DOHH2 (cell line): Measurements from ENCODE around the gene HOXB7.

Experiments used
- H3F3A ChIP-seq: fragments of 200-600 bp; sonication (generic), shearing (Covaris generic); 2 replicates; pipeline ENCODE4 v1.6.0; 2016; ENCODE audit warnings: antibody characterized with exemption, mild to moderate bottlenecking; ENCODE audit not compliant: control insufficient read depth, insufficient read depth
- H3K27ac ChIP-seq: fragments of 200-600 bp; sonication (generic); 2 replicates; pipeline ENCODE4 v1.5.1; 2014; ENCODE audit warnings: low read depth, mild to moderate bottlenecking, low read length, moderate library complexity
- H3K27me3 ChIP-seq: fragments of 200-600 bp; sonication (generic); 2 replicates; pipeline ENCODE4 v1.6.1; 2014; ENCODE audit warnings: mild to moderate bottlenecking, low read length, mixed read lengths; ENCODE audit not compliant: control insufficient read depth
- H3K36me3 ChIP-seq: fragments of 200-600 bp; sonication (generic); 2 replicates; pipeline ENCODE4 v1.6.1; 2014; ENCODE audit warnings: mild to moderate bottlenecking, low read length, moderate library complexity, mixed read lengths; ENCODE audit not compliant: control insufficient read depth
- H3K4me1 ChIP-seq: fragments of 200-600 bp; sonication (generic); 2 replicates; pipeline ENCODE4 v1.6.1; 2014; ENCODE audit warnings: mild to moderate bottlenecking, low read length, mixed read lengths; ENCODE audit not compliant: control insufficient read depth
- H3K4me2 ChIP-seq: fragments of 200-600 bp; sonication (generic); 2 replicates; pipeline ENCODE4 v1.6.0; 2014; ENCODE audit warnings: mild to moderate bottlenecking, low read length, moderate library complexity
- H3K4me3 ChIP-seq: fragments of 200-600 bp; sonication (generic); 2 replicates; pipeline ENCODE4 v1.5.1; 2014; ENCODE audit warnings: mild to moderate bottlenecking, low read length, mixed read lengths
- H3K79me2 ChIP-seq: fragments of 200-600 bp; sonication (generic); 2 replicates; pipeline ENCODE4 v1.6.1; 2014; ENCODE audit warnings: mild to moderate bottlenecking, low read length, mixed read lengths; ENCODE audit not compliant: control insufficient read depth
- H3K9me2 ChIP-seq: fragments of 200-600 bp; sonication (generic); replicated peaks from 2 replicates; pipeline ENCODE4 v1.6.1; 2014; ENCODE audit warnings: mild to moderate bottlenecking, low read length, mixed read lengths; ENCODE audit not compliant: control insufficient read depth
- H3K9me3 ChIP-seq: fragments of 200-600 bp; sonication (generic); 2 replicates; pipeline ENCODE4 v1.6.1; 2014; ENCODE audit warnings: antibody characterized with exemption, low read length, mixed read lengths; ENCODE audit not compliant: control insufficient read depth, insufficient read depth
- H4K20me1 ChIP-seq: fragments of 200-600 bp; sonication (generic); 2 replicates; pipeline ENCODE4 v1.6.0; 2014; ENCODE audit warnings: low read depth, mild to moderate bottlenecking, antibody characterized with exemption, low read length, moderate library complexity; ENCODE audit not compliant: control insufficient read depth, insufficient read depth
- EZH2phosphoT487 ChIP-seq: fragments of 200-600 bp; sonication (generic); IDR thresholded peaks from 2 replicates; pipeline ENCODE4 v1.6.1; 2017; ENCODE audit warnings: borderline replicate concordance, mild to moderate bottlenecking, antibody characterized with exemption, low read length, moderate library complexity, mixed read lengths
- TF ChIP-seq, protein P1 (sequence below): fragments of 200-600 bp; sonication (generic); IDR thresholded peaks from one replicate; pipeline ENCODE4 v1.5.1; 2014; ENCODE audit warnings: antibody characterized with exemption, mild to moderate bottlenecking, low read depth, low read length; ENCODE audit not compliant: poor library complexity, severe bottlenecking

The HOXB7 gene

DNA sequence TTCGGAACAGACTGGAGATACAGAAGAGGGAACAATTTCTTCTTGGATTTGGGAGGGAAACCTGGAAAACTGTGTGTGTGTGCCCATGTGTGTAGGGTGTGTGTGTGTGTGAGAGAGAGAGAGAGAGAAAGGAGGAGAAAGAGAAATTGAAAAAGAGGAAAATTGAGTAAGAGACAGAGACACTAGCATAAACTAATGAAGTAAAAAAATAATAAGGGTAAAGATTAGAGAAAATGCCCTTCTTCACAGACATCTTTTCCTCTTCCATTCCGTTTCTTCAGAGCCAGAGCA, 52.0 kb downstream of the HOXB7 start:
- Histone ChIP-seq H3F3A (no peaks in the 10 kb centered on the region), H3K9me2 (no peaks in the 10 kb centered on the region), H3K4me1 (no peaks in the 10 kb centered on the region), H3K27ac (no peak overlapping the region), H3K9me3 (no peaks in the 10 kb centered on the region), H3K36me3 (no peaks in the 10 kb centered on the region), H3K79me2 (no peaks in the 10 kb centered on the region), H3K4me3 (no peak overlapping the region), H4K20me1 (no peaks in the 10 kb centered on the region), H3K4me2 (no peak overlapping the region), H3K27me3 (peaks cover 3% of the 10 kb centered on the region; the same call in 1 of the 2 replicates)
- TF ChIP-seq EZH2phosphoT487 = no peak
- TF ChIP-seq, protein P1, sequence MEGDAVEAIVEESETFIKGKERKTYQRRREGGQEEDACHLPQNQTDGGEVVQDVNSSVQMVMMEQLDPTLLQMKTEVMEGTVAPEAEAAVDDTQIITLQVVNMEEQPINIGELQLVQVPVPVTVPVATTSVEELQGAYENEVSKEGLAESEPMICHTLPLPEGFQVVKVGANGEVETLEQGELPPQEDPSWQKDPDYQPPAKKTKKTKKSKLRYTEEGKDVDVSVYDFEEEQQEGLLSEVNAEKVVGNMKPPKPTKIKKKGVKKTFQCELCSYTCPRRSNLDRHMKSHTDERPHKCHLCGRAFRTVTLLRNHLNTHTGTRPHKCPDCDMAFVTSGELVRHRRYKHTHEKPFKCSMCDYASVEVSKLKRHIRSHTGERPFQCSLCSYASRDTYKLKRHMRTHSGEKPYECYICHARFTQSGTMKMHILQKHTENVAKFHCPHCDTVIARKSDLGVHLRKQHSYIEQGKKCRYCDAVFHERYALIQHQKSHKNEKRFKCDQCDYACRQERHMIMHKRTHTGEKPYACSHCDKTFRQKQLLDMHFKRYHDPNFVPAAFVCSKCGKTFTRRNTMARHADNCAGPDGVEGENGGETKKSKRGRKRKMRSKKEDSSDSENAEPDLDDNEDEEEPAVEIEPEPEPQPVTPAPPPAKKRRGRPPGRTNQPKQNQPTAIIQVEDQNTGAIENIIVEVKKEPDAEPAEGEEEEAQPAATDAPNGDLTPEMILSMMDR = no peak

DNA sequence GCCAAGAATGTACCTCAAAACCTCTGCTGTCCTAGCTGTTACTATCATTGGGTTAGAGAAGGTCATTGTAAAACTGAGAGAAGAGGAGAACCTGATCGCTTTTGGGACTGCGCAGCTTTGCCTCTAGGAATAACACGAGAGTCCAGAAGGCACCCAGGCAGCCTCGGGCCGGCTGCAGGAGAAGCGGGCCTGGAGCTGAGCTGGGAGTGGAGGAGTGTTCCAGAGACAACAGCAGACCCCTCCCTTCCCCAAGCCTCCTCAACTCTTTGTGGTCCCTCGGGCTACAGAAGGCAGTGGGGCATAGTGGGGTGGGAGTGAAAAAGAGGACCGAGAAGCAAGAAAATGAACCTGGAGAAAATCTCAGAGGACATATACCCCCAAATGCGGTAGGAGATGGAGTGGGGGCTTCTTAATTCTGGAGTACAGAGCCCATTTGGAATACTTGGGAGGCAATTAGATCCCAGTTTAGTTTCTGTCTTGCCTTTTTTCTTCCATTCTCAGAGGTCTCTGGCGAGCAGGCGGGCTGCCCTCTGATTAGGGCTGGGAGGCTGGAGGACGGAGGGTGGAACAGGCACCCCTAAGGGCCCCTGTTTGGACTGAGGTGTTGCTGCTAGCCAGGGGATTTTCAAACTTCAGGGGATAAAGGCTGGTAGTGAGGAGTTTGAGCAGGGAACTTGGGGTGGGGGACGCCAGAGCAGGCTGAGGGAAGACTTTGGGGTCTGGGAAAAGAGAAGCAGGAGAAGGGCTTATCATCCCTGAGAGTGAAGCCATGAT, 52.6 kb downstream of the HOXB7 start:
- peaks cover 3% of the 10 kb centered on the region; the same call in 1 of the 2 replicates for H3K27me3 ChIP-seq
- no peaks in the 10 kb centered on the region for H3K9me3 ChIP-seq
- H3K4me3 ChIP-seq = no peak overlapping the region
- H3K79me2 ChIP-seq = no peaks in the 10 kb centered on the region
- H3K9me2 ChIP-seq = no peaks in the 10 kb centered on the region
- no peak overlapping the region for H3K27ac ChIP-seq
- no peak overlapping the region for H3K4me2 ChIP-seq
- H3F3A ChIP-seq = no peaks in the 10 kb centered on the region
- no peaks in the 10 kb centered on the region for H3K36me3 ChIP-seq
- TF ChIP-seq, protein P1 = no peak
- TF ChIP-seq EZH2phosphoT487 = no peak
- H3K4me1 ChIP-seq = no peaks in the 10 kb centered on the region
- H4K20me1 ChIP-seq = no peaks in the 10 kb centered on the region
